ENCODE results near the gene SLC6A19.

The SLC6A19 gene

DNA sequence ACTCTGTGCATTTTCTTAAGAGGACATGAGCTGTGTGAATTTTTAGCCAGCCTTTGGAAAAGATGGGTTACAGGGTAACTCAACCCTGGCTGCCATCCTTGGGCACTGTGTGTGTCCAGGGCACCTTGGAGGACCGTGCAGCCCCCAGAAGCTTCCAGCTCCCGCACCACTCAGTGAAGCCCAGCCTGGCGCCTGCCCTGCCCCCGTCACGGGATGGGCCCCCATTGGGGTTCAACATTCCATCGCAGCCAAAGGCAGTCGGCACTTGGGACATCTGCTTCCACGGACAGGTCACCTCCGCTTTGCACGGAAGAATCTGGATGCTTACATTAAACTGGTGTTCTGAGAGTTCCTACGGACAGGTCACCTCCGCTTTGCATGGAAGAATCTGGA lies 21.9 kb downstream of the SLC6A19 start:
- Histone ChIP-seq H3K27ac (no peak overlapping the region), H3K4me3 (ENCODE audit: low read depth in 1 of 2, low read length in 1 of 2) (no peak overlapping the region), H3K4me1 (ENCODE audit: control insufficient read depth in 1 of 2, insufficient read depth in 1 of 2, low read depth in 1 of 2, low read length in 1 of 2) (no peaks in the 10 kb centered on the region), H3K27me3 (peaks cover 12% of the 10 kb centered on the region), H3K9me3 (no peaks in the 10 kb centered on the region), H3K36me3 (no peaks in the 10 kb centered on the region)
- TF ChIP-seq CTCF (IDR thresholded peaks at IDR 0.05), result no peak

DNA sequence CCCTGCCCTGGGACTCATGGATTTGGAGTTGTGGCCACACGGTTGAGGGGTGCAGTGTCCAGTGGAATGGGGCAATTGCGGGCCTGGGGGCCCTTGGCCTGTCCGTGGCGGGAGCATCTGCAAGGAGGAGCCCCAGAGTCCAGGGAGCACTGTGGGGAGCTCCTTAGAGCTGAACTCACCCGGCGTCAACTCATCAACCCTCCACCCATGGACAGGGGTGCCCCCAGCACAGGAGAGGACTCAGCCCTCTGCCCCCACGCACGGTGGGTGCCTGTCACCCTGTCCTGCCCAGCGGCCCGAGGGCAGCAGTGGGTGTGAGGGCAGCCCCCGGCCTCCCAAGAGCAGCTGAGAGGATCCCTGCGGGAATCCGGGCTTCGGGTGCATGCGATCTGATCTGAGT lies 23.2 kb downstream of the SLC6A19 start:
- Histone ChIP-seq H3K27ac (no peak overlapping the region), H3K4me1 (ENCODE audit: control insufficient read depth in 1 of 2, insufficient read depth in 1 of 2, low read depth in 1 of 2, low read length in 1 of 2) (no peaks in the 10 kb centered on the region), H3K36me3 (no peaks in the 10 kb centered on the region), H3K9me3 (no peaks in the 10 kb centered on the region), H3K4me3 (ENCODE audit: low read depth in 1 of 2, low read length in 1 of 2) (no peak overlapping the region), H3K27me3 (peaks cover 13% of the 10 kb centered on the region)
- no peak for TF ChIP-seq CTCF (IDR thresholded peaks at IDR 0.05)

DNA sequence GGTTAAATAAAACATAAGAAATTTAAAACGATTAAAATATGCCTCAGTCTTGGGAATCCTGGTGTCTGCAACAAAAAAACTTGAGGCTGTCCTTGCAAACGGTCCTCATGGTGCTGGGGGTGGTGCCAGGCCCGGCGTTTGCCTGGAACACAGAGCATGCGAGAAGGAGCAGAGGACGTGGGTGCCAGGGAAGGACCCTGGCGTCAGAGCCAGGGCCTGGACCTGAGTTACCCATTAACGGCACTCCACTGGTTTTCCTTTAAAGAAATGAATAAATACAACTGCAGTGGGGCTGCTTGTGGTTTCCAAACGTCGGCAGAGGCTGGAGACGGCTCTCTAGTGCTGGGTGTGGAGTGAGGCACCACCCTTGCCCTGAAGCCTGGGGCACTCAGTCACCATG lies 23.7 kb downstream of the SLC6A19 start, which contains the start of gene SLC6A18:
TSS of gene SLC6A18 (plus strand) at position 301 of the 400 bp plus-strand sequence. CDS start at position 398, 97 bp downstream.
- no peak for TF ChIP-seq CTCF (IDR thresholded peaks at IDR 0.05)
- Histone ChIP-seq H3K36me3 (no peaks in the 10 kb centered on the region), H3K4me3 (ENCODE audit: low read depth in 1 of 2, low read length in 1 of 2) (no peak within 1 kb of the TSS), H3K27ac (no peak within 1 kb of the TSS), H3K9me3 (no peaks in the 10 kb centered on the region), H3K27me3 (peaks cover 13% of the 10 kb centered on the region), H3K4me1 (ENCODE audit: control insufficient read depth in 1 of 2, insufficient read depth in 1 of 2, low read depth in 1 of 2, low read length in 1 of 2) (no peaks in the 10 kb centered on the region)

DNA sequence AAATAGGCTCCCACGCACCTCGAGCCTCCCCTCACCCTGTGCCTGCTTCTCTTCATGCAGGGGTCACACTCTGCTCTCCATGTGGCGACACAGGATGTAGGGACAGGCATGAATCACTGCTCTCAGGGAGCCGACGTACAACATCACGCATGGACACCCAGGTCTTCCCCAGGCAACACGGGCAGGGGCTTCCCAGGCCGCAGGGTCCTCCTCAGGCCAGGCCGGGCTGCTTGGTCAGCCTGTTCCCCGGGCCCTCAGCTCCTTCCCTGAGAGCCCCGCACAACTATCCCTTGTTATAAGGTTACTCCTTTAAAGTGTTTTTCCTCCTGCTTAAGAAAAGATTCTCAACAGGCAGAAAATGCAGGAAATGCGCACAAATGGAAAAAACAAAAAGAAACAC lies 24.8 kb downstream of the SLC6A19 start:
- H3K27me3 ChIP-seq, result peaks cover 13% of the 10 kb centered on the region
- no peak for TF ChIP-seq CTCF (IDR thresholded peaks at IDR 0.05)

DNA sequence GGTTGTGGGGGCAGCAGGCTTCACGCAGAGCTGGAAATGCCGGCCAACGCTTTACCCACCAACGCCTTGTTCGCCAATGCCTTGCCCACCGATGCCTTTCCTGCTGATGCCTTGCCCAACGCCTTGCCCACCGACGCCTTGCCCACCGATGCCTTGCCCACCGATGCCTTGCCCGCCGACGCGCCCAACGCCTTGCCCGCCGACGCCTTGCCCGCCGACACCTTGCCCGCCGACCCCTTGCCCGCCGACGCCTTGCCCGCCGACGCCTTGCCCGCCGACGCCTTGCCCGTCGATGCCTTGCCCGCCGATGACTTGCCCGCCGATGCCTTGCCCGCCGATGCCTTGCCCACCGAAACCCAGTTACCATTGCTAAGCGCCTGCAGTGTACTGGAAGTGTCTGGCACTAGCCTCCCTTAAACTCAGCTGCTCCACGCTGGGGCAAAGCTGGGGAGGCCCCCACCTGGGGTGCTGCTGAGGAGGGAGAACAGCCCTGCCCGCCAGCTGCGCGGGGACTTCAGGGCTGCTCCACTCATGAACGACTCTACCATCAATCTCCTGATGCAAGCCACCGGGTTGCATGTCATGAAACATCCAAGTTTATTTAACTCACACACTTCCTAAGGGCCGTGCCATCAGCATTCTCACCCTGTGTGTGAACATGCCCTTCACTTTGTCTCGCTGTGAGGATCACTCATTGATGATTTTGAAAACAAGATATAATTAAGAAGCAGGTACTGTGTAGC lies 25.6 kb downstream of the SLC6A19 start:
- peaks cover 13% of the 10 kb centered on the region for H3K27me3 ChIP-seq
- no peak overlapping the region for H3K4me3 ChIP-seq (ENCODE audit: low read depth in 1 of 2, low read length in 1 of 2)
- no peaks in the 10 kb centered on the region for H3K36me3 ChIP-seq
- no peaks in the 10 kb centered on the region for H3K9me3 ChIP-seq
- H3K27ac ChIP-seq, result no peak overlapping the region
- no peak for TF ChIP-seq CTCF (IDR thresholded peaks at IDR 0.05)
- H3K4me1 ChIP-seq (ENCODE audit: control insufficient read depth in 1 of 2, insufficient read depth in 1 of 2, low read depth in 1 of 2, low read length in 1 of 2), result no peaks in the 10 kb centered on the region

More for the DNA sequence above, 24.8 kb downstream of the SLC6A19 start:
- Histone ChIP-seq H3K27ac (no peak overlapping the region), H3K36me3 (no peaks in the 10 kb centered on the region), H3K4me1 (ENCODE audit: control insufficient read depth in 1 of 2, insufficient read depth in 1 of 2, low read depth in 1 of 2, low read length in 1 of 2) (no peaks in the 10 kb centered on the region), H3K4me3 (ENCODE audit: low read depth in 1 of 2, low read length in 1 of 2) (no peak overlapping the region), H3K9me3 (no peaks in the 10 kb centered on the region)

Measured in neutrophil (primary cell).